ENCODE measurements around the gene PATE3. TPM values are rescaled to one million over a fixed set of nuclear protein-coding genes. Genes with fewer than 3 reads are reported as not detected.

Gene PATE3
- total RNA-seq, 4 donors from 2014 or later = not detected

DNA sequence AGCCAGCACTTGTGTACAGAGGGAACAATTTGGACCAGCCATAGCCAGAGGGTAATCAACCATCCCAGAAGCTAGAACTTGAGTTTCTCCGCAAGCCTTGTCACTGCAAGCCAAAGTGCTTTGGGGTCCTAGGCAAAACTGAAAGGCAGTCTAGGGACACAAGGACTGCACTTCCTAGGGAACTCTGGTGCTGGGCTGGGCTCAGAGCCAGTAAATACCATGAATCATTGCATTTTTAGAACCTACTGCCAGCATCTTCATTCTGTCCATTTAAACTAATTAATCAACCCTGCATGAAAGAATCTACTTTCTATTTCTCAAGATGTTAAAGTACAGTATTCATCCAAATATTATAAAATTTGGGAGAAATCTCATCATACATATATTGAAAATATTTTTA, 20.0 kb downstream of the PATE3 start:
- Histone ChIP-seq H3K9me3 (peaks cover 0 to 32% (median 30%) of the 10 kb centered on the region in 4 donors), H3K36me3 (no peaks in the 10 kb centered on the region), H3K27me3 (no peaks in the 10 kb centered on the region), H3K4me3 (no peak overlapping the region), H3K4me1 (no peaks in the 10 kb centered on the region), H3K27ac (replicated peaks in 1 of 4) (no peak overlapping the region)
- no peak for TF ChIP-seq POLR2AphosphoS5 (IDR thresholded peaks at IDR 0.05)
- 100% methylated on average over 1 of the region's 1 CpG for WGBS
- intact Hi-C loops (cut with DNase I) = no loop called here
- no peak for DNase-seq (ENCODE audit: extremely low spot score)

- intact Hi-C loops (cut with DNase I) = no loop called here
- no peak within 1 kb of the TSS for H3K4me3 ChIP-seq
- H3K27ac ChIP-seq (replicated peaks in 1 of 4) = no peak within 1 kb of the TSS
- 41% methylated on average over 3 of the region's 3 CpGs for WGBS
- H3K36me3 ChIP-seq = no peaks in the 10 kb centered on the region
- no peaks in the 10 kb centered on the region for H3K27me3 ChIP-seq
- peaks cover 0 to 18% (median 11%) of the 10 kb centered on the region in 4 donors for H3K9me3 ChIP-seq
- H3K4me1 ChIP-seq = no peaks in the 10 kb centered on the region
- no peak for DNase-seq (ENCODE audit: extremely low spot score)
- TF ChIP-seq POLR2A (IDR thresholded peaks at IDR 0.05; ENCODE audit: low read depth) = no peak
- TF ChIP-seq POLR2AphosphoS5 (IDR thresholded peaks at IDR 0.05) = no peak
- no peak for TF ChIP-seq EP300 (IDR thresholded peaks at IDR 0.05)
- no peak for TF ChIP-seq CTCF (IDR thresholded peaks at IDR 0.05)
Observed at GRCh38 chr11:125833016-125833415, 45.1 kb downstream of the PATE3 start, which contains the start of gene PATE4. TSS of gene PATE4 (plus strand) at chr11:125833316. CDS start at chr11:125833360, 44 bp downstream.

DNA sequence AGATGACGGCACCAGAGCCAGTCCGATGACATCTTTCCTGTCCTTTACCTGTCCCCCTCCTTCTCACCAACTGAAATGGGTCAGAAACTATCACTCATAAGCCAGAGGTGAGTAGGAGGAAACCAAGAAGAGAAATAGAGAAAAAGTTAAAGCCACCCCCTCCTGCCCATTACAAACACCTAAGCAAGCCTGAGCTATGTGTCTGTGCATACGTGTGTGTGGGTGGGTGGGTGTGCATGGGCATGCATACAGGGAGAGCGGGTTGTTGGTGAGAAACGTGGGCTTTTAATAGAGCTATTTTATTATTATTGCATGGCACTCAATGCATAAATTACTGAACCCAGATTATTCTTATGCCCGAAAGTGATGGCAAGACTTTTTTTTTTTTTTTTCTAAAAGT, 47.8 kb downstream of the PATE3 start:
- Histone ChIP-seq H3K27me3 (no peaks in the 10 kb centered on the region), H3K27ac (replicated peaks in 1 of 4) (no peak overlapping the region), H3K9me3 (peaks cover 0 to 15% (median 10%) of the 10 kb centered on the region in 4 donors), H3K36me3 (no peaks in the 10 kb centered on the region), H3K4me3 (no peak overlapping the region), H3K4me1 (no peaks in the 10 kb centered on the region)
- intact Hi-C loops (cut with DNase I) = no loop called here
- no peak for DNase-seq (ENCODE audit: extremely low spot score)
- WGBS = 70% methylated on average over 6 of the region's 6 CpGs
- TF ChIP-seq POLR2A (IDR thresholded peaks at IDR 0.05; ENCODE audit: low read depth) (no peak), POLR2AphosphoS5 (IDR thresholded peaks at IDR 0.05) (no peak), CTCF (IDR thresholded peaks at IDR 0.05) (no peak), EP300 (IDR thresholded peaks at IDR 0.05) (no peak)

Other genes starting within 250 kb of the PATE3 start
- gene EI24, start 218.7 kb upstream of the PATE3 start, total RNA-seq = 10 to 100 TPM; 65.4 to 81.3 (median 75.0) TPM
- 10 to 100 TPM; 31.6 to 65.4 (median 52.8) TPM for gene STT3A, start 195.3 kb upstream of the PATE3 start, total RNA-seq
- gene CHEK1, start 163.0 kb upstream of the PATE3 start, total RNA-seq = 1 to 10 TPM; 1.9 to 4.2 (median 2.5) TPM
- gene ACRV1, start 107.3 kb upstream of the PATE3 start, total RNA-seq = not detected
- gene PATE1, start 41.8 kb upstream of the PATE3 start, total RNA-seq = not detected
- not detected for gene PATE2, start 9.3 kb upstream of the PATE3 start, total RNA-seq
- not detected for gene PATE4, start 45.2 kb downstream of the PATE3 start, total RNA-seq
- gene HYLS1, start 99.5 kb downstream of the PATE3 start, total RNA-seq = 1 to 10 TPM; 2.8 to 6.9 (median 4.7) TPM
- 10 to 100 TPM in 1 of 4 donors, 1 to 10 TPM in 3; 7.1 to 20.2 (median 8.5) TPM for gene PUS3, start 115.1 kb downstream of the PATE3 start, total RNA-seq
- under 1 TPM in 2 of 4 donors, not detected in 2; 0.06 to 0.17 TPM for gene DDX25, start 116.4 kb downstream of the PATE3 start, total RNA-seq
- under 1 TPM in 3 of 4 donors, not detected in 1; 0.33 to 0.57 (median 0.39) TPM for gene VSIG10L2, start 157.9 kb downstream of the PATE3 start, total RNA-seq